A549 (cell line): ENCODE measurements around the gene TRAM2.

Experiments used
- FOSB ChIP-seq: fragments of 250-450 bp; sonication (Bioruptor Pico); IDR thresholded peaks from 2 replicates; pipeline ENCODE4 v1.5.0; 2020; ENCODE audit warnings: mild to moderate bottlenecking, moderate library complexity
- HOXA7 ChIP-seq: fragments of 250-450 bp; sonication (Bioruptor Pico); IDR thresholded peaks from 2 replicates; pipeline ENCODE4 v1.5.0; 2020; ENCODE audit warnings: mild to moderate bottlenecking, moderate library complexity
- RAD21 ChIP-seq, 2 experiments: fragments of >200 bp in 1 of 2; sonication (Bioruptor Twin) in 1 of 2; formaldehyde crosslinking in 1 of 2; IDR thresholded peaks in 1 of 2; conservative IDR thresholded peaks in 1 of 2; 2 replicates in 1 of 2; 3 replicates in 1 of 2; pipeline ENCODE4 v1.6.1; 2012 to 2018; ENCODE audit warnings: inconsistent platforms in 1 of 2
- RCOR1 ChIP-seq: fragments of 150-350 bp; IDR thresholded peaks from 2 replicates; pipeline ENCODE4 v1.6.1; 2014; ENCODE audit warnings: antibody characterized with exemption, low read length, low read depth
- ZC3H11A ChIP-seq: fragments of 450-650 bp; IDR thresholded peaks from 2 replicates; pipeline ENCODE4 v1.6.1; 2014; ENCODE audit warnings: antibody characterized with exemption, mild to moderate bottlenecking
- TF ChIP-seq, protein P1 (sequence below): fragments of >200 bp; sonication (Bioruptor Twin); formaldehyde crosslinking; IDR thresholded peaks from 3 replicates; pipeline ENCODE4 v1.5.1; 2016

- TF ChIP-seq, protein P1, sequence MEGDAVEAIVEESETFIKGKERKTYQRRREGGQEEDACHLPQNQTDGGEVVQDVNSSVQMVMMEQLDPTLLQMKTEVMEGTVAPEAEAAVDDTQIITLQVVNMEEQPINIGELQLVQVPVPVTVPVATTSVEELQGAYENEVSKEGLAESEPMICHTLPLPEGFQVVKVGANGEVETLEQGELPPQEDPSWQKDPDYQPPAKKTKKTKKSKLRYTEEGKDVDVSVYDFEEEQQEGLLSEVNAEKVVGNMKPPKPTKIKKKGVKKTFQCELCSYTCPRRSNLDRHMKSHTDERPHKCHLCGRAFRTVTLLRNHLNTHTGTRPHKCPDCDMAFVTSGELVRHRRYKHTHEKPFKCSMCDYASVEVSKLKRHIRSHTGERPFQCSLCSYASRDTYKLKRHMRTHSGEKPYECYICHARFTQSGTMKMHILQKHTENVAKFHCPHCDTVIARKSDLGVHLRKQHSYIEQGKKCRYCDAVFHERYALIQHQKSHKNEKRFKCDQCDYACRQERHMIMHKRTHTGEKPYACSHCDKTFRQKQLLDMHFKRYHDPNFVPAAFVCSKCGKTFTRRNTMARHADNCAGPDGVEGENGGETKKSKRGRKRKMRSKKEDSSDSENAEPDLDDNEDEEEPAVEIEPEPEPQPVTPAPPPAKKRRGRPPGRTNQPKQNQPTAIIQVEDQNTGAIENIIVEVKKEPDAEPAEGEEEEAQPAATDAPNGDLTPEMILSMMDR = no peak
- no peak for TF ChIP-seq HOXA7
- no peak for TF ChIP-seq FOSB (CRISPR knock-in tag)
- no peak for TF ChIP-seq RCOR1
- TF ChIP-seq ZC3H11A = no peak
- no peak for TF ChIP-seq RAD21 (conservative IDR thresholded peaks at IDR 0.05 in 1 of 2, IDR thresholded peaks at IDR 0.05 in 1 of 2)
These were observed 33.2 kb upstream of the TRAM2 start for GRCh38 chr6:52610011-52610410.
